ENCODE measurements around the gene UMAD1.

DNA sequence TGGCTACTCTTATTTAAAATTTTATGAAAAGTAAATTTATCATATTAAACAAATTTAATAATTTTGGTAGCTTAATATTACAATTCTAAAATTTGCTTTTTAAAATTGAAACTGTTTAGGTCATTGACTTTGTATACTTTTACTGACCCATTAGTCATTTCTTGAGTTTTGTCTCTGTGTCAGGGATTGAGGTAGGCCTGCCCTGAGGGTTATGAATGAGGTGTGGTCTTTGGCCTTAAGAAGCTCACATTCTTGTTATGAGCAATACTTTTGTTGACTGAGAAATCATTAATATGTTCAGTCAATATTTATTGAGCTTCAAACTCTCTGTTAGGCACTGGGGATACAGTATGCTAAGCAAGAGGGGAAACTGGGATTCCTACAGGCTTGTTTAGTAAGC is 124.9 kb downstream of the UMAD1 start:
- TF ChIP-seq, protein P1, sequence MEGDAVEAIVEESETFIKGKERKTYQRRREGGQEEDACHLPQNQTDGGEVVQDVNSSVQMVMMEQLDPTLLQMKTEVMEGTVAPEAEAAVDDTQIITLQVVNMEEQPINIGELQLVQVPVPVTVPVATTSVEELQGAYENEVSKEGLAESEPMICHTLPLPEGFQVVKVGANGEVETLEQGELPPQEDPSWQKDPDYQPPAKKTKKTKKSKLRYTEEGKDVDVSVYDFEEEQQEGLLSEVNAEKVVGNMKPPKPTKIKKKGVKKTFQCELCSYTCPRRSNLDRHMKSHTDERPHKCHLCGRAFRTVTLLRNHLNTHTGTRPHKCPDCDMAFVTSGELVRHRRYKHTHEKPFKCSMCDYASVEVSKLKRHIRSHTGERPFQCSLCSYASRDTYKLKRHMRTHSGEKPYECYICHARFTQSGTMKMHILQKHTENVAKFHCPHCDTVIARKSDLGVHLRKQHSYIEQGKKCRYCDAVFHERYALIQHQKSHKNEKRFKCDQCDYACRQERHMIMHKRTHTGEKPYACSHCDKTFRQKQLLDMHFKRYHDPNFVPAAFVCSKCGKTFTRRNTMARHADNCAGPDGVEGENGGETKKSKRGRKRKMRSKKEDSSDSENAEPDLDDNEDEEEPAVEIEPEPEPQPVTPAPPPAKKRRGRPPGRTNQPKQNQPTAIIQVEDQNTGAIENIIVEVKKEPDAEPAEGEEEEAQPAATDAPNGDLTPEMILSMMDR (IDR thresholded peaks at IDR 0.05): no peak
- TF ChIP-seq POLR2AphosphoS5 (IDR thresholded peaks at IDR 0.05): no peak
